Adrenal gland (tissue), 5 donors: ENCODE results near the gene SVOP.

ENCODE experiments used
- CTCF ChIP-seq, 6 experiments: fragments of 450-650 bp in 4 of 6; fragments of 200-600 bp in 2 of 6; sonication (generic) in 1 of 6; IDR thresholded peaks; 1 replicate in 5 of 6; 2 replicates in 1 of 6; pipeline versions ENCODE4 v1.5.1 to v1.8.0; 2016 to 2021; ENCODE audit warnings: antibody characterized with exemption in 6 of 6, mild to moderate bottlenecking in 2 of 6, moderate library complexity in 1 of 6
- POLR2A ChIP-seq, 2 donors: fragments of 450-650 bp; IDR thresholded peaks; one replicate each; pipeline ENCODE4 v1.6.1; 2017; ENCODE audit warnings: antibody characterized with exemption in 2 of 2, mild to moderate bottlenecking in 2 of 2, moderate library complexity in 1 of 2
- donor health status: DM: no; HTN: no; CAD: no.

DNA sequence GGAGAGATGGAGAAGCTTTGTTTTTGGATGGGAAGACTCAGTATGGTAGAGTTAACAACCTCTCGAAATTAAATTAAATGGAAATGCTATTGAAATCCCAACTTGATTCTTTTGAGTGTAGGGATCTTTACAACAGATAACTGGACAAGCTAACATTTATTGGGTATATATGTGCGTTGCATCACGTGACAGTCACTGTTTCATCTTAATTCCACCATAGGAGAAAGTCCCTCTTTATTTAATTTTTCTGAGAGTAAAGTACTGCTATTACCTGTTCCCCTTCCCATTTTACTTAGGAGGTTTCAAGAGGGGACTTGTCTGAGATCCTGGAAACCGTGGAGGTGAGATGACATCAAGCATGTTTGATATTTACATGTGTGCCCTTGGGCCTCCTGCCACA, 152.1 kb downstream of the SVOP start:
- TF ChIP-seq POLR2A (IDR thresholded peaks at IDR 0.05) (no peak), CTCF (IDR thresholded peaks at IDR 0.05) (no peak)
